Endothelial cell (in vitro differentiated cells): Measurements from ENCODE around the gene DOCK4. TPM values are rescaled to one million over a fixed set of nuclear protein-coding genes. Genes with fewer than 3 reads are reported as not detected.

Experiments
- DNase-seq: peaks from one replicate; pipeline ENCODE4 v3.0.0; 2021; ENCODE audit warnings: low spot score
- H3K27ac Mint-ChIP-seq: one replicate; pipeline ENCODE4 v1.8.0; 2021; ENCODE audit warnings: mixed read lengths, inconsistent platforms; ENCODE audit not compliant: unreplicated experiment
- H3K27me3 Mint-ChIP-seq: one replicate; pipeline ENCODE4 v1.8.0; 2021; ENCODE audit warnings: mild to moderate bottlenecking, moderate library complexity, mixed read lengths, inconsistent platforms; ENCODE audit not compliant: unreplicated experiment
- H3K36me3 Mint-ChIP-seq: one replicate; pipeline ENCODE4 v1.8.0; 2021; ENCODE audit warnings: mild to moderate bottlenecking, low read depth, mixed read lengths, inconsistent platforms; ENCODE audit not compliant: unreplicated experiment
- H3K4me1 Mint-ChIP-seq: one replicate; pipeline ENCODE4 v1.8.0; 2021; ENCODE audit warnings: mild to moderate bottlenecking, mixed read lengths, inconsistent platforms; ENCODE audit not compliant: unreplicated experiment
- H3K4me3 Mint-ChIP-seq: one replicate; pipeline ENCODE4 v1.8.0; 2021; ENCODE audit warnings: mild to moderate bottlenecking, mixed read lengths, inconsistent platforms; ENCODE audit not compliant: unreplicated experiment
- H3K9me3 Mint-ChIP-seq: one replicate; pipeline ENCODE4 v1.8.0; 2021; ENCODE audit warnings: mixed read lengths, inconsistent platforms; ENCODE audit not compliant: unreplicated experiment
- total RNA-seq: library from RNA; stranded (reverse); fragmentation: NEBNext Ultra II Directional; extraction: Animal tissue kit (Norgen Biotek cat#: 25700); gene quantifications from one replicate; pipeline ENCODE4 v1.2.1, GENCODE V29; 2021; ENCODE audit not compliant: unreplicated experiment
- TF ChIP-seq, protein P1 (sequence below): fragments of 200-600 bp; sonication (generic); IDR thresholded peaks from one replicate; pipeline ENCODE4 v1.5.0; 2021; ENCODE audit warnings: antibody characterized with exemption; ENCODE audit not compliant: unreplicated experiment

DOCK4 gene
- total RNA-seq, 1 donor from 2014 or later: 99.2 TPM

DNA sequence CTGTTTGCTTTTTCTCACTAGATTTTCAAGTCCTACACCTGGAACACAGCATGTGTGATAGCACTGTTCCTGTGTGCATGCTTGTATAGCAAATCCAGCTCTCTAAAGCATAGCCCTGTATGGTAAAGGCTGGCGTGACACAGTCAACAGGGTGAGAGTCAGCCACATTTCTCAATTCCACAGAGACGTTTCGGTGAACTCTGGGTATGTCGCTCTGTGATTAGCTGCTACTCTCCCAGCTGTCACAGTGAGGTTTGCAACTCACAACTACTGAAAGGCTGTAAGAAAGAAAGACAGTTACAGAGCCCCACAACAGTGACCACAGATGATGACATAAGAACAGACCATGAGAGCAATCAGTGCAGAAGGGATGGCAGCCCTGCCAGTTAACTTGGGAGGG lies 473.3 kb downstream of the DOCK4 start:
- H3K9me3 Mint-ChIP-seq: no peaks in the 10 kb centered on the region

DNA sequence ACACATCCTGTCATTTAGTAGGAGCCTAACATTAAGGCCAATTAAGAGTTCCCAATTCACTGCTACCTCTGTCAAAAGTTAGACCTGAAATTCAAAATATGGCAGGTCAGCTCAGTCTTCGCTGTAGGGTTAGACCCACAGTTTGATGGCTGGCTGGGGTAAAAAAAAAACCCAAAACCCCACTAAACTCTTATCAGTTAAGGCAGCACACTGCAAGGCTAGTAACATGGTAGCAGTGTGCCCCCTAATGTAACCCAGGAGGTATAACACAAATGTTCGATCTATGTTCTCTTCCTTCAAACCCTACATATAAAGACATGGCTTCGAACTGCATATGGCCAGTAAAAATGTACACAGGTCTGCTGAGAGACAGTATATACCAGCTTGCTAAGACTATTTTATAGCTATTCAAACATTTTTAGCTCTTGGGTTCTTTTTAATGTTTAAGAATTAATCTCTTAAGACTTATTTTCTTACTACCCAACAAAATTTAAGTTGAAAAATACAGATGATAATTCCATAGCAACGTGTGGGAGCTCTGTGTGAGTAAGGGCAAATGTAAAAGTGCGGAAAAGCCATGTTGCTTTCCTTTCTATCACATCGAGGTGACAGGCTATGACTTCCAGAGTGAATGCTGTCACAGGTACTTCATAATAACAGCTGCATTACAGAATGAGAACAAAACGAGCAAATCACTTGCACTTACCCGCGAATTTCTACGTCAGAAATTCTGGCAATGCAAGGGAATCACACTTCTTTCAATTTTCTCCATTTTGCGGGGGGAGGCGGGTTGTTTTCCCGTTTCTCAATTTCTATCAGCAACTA lies 475.5 kb downstream of the DOCK4 start:
- H3K27ac Mint-ChIP-seq: no peak overlapping the region
- peaks cover 37% of the 10 kb centered on the region for H3K36me3 Mint-ChIP-seq
- no peaks in the 10 kb centered on the region for H3K4me1 Mint-ChIP-seq
- no peaks in the 10 kb centered on the region for H3K9me3 Mint-ChIP-seq
- H3K4me3 Mint-ChIP-seq: no peak overlapping the region
- H3K27me3 Mint-ChIP-seq: peaks cover 1% of the 10 kb centered on the region
- DNase-seq: no peak
- TF ChIP-seq, protein P1, sequence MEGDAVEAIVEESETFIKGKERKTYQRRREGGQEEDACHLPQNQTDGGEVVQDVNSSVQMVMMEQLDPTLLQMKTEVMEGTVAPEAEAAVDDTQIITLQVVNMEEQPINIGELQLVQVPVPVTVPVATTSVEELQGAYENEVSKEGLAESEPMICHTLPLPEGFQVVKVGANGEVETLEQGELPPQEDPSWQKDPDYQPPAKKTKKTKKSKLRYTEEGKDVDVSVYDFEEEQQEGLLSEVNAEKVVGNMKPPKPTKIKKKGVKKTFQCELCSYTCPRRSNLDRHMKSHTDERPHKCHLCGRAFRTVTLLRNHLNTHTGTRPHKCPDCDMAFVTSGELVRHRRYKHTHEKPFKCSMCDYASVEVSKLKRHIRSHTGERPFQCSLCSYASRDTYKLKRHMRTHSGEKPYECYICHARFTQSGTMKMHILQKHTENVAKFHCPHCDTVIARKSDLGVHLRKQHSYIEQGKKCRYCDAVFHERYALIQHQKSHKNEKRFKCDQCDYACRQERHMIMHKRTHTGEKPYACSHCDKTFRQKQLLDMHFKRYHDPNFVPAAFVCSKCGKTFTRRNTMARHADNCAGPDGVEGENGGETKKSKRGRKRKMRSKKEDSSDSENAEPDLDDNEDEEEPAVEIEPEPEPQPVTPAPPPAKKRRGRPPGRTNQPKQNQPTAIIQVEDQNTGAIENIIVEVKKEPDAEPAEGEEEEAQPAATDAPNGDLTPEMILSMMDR: peak; percentile 49

More for the DNA sequence above, 473.3 kb downstream of the DOCK4 start:
- TF ChIP-seq, protein P1: no peak
- H3K36me3 Mint-ChIP-seq: peaks cover 46% of the 10 kb centered on the region
- no peak for DNase-seq
- H3K27ac Mint-ChIP-seq: no peak overlapping the region
- no peak overlapping the region for H3K4me3 Mint-ChIP-seq
- no peaks in the 10 kb centered on the region for H3K4me1 Mint-ChIP-seq
- H3K27me3 Mint-ChIP-seq: peaks cover 1% of the 10 kb centered on the region

DNA sequence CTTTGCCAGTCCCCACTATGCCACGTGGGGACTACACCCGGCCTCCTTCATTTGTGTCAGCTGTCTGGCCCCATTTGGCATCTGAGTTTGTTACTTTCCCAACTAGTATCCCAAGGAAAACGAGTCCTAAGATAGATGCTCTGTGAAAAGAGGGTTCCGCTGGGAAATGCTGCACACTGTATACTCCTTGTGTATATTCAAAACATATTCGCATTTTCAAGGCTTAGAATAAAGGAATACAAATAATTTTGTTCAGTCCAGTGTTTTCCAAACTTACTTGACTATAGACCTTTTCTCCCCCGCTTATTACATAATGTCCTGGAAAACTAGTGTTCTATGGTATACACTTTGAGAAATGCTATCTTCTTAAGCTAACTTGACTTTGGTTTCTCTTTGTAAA lies 476.1 kb downstream of the DOCK4 start:
- Mint-ChIP-seq H3K9me3 (no peaks in the 10 kb centered on the region), H3K4me1 (no peaks in the 10 kb centered on the region), H3K27ac (no peak overlapping the region), H3K36me3 (peaks cover 37% of the 10 kb centered on the region), H3K27me3 (peaks cover 1% of the 10 kb centered on the region), H3K4me3 (no peak overlapping the region)
- DNase-seq: no peak
- TF ChIP-seq, protein P1: no peak

DNA sequence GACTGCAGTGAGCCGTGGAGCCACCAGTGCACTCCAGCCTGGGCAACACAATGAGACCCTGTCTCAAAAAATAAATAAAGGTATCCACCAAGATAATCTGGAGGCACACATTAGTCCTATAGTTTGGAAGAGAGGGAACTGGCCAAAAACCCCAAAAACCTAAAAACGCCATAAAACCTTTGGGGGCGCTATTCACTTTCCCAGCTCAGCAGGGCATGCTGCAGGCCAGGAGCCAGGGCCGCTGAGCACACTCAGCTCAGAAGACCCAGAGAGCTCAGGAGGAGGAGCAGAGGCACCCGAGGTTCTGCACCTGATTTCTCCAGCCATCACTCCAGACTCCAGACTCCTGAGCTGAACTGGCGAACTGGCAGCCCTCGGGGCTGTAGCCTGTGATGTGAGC lies 476.7 kb downstream of the DOCK4 start:
- DNase-seq: no peak
- Mint-ChIP-seq H3K4me1 (no peaks in the 10 kb centered on the region), H3K36me3 (peaks cover 31% of the 10 kb centered on the region), H3K4me3 (no peak overlapping the region), H3K9me3 (no peaks in the 10 kb centered on the region), H3K27me3 (peaks cover 1% of the 10 kb centered on the region), H3K27ac (no peak overlapping the region)
- TF ChIP-seq, protein P1: no peak

DNA sequence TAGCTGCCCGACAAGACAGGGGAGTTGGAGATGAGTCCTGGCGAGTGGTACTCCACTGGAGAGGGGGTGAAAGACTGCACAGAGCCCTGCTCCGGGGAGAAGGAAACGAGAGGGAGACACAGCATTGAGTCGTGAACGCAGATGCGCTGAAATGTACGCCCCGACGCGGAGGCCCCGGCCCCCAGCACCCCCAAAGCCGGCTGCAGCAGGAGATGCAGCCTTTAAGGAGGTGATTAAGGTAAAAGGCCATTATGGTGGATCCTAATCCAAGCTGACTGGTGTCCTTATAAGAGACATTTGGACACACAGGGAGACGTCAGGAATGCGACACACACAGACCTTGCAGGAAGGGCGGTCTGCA lies 477.6 kb downstream of the DOCK4 start:
- Mint-ChIP-seq H3K4me3 (no peak overlapping the region), H3K27me3 (peaks cover 1% of the 10 kb centered on the region), H3K4me1 (no peaks in the 10 kb centered on the region), H3K36me3 (peaks cover 29% of the 10 kb centered on the region), H3K27ac (no peak overlapping the region), H3K9me3 (no peaks in the 10 kb centered on the region)
- TF ChIP-seq, protein P1: no peak
- no peak for DNase-seq
